K562 (cell line): Measurements from ENCODE around the gene KLHDC7A. TPM values are rescaled to one million over a fixed set of nuclear protein-coding genes. Genes with fewer than 3 reads are reported as not detected.
"Not testable (repeated sequence)": the region's sequence is repeated elsewhere in the genome, so short reads cannot be mapped to it uniquely, and the experiment has no call there.

Experiments
- ATAC-seq: fragments of 200-7000 bp; cut with Tn5 transposase; 3 replicates; pipeline ENCODE4 v1.9.1; 2020; ENCODE audit warnings: moderate library complexity
- BruUV-seq: library from RNA; stranded (reverse); fragments of 400-500 nt; replicated peaks from 2 replicates; lab custom pipeline; 2021; lab: Mats Ljungman, UMichigan
- CTCF ChIA-PET: fragments of 300-600 bp; formaldehyde crosslinking; extraction: SDS; loops from one replicate; lab custom pipeline; 2021; ENCODE audit warnings: low intra/inter-chr PET ratio; lab: Yijun Ruan, JAX
- POLR2A ChIA-PET: fragments of 300-600, 350-650 bp; sonication (Branson Sonifier 250); formaldehyde crosslinking; extraction: SDS; loops from one replicate; lab custom pipeline; 2021; ENCODE audit warnings: antibody characterized with exemption, inconsistent platforms; lab: Yijun Ruan, JAX
- DNase-seq, 4 experiments: peaks; one replicate each; pipeline versions ENCODE4 v3.0.0 to v3.0.0-alpha.2; 2011 to 2018; ENCODE audit warnings: low spot score in 3 of 4, mixed read lengths in 3 of 4; ENCODE audit errors: extremely low read depth in 1 of 4
- FAIRE-seq: peaks from 2 replicates; lab custom pipeline; 2011; peaks lifted over from hg19 to GRCh38; lab: Jason Lieb, UNC
- H2AFZ ChIP-seq: 2 replicates; pipeline ENCODE4 v1.6.0; 2011; ENCODE audit warnings: low read depth, low read length, control low read depth, inconsistent platforms
- H3K27ac ChIP-seq: fragments of 200-600 bp; 3 replicates; pipeline ENCODE4 v1.8.0; 2011; ENCODE audit warnings: low read depth, mild to moderate bottlenecking, control low read depth, inconsistent platforms, low read length, moderate library complexity, mixed read lengths; ENCODE audit errors: extremely low read depth
- H3K27me3 ChIP-seq, 2 experiments: fragments of 300-600 bp in 1 of 2; 2 replicates in 1 of 2; 3 replicates in 1 of 2; pipeline versions ENCODE4 v1.6.0 to v1.8.0; 2011; ENCODE audit warnings: inconsistent platforms in 2 of 2, low read length in 2 of 2, mild to moderate bottlenecking in 1 of 2, mixed read lengths in 1 of 2, moderate library complexity in 1 of 2; ENCODE audit not compliant: control insufficient read depth in 2 of 2, insufficient read depth in 2 of 2
- H3K36me3 ChIP-seq: fragments of 300-600 bp; 3 replicates; pipeline ENCODE4 v1.8.0; 2011; ENCODE audit warnings: mild to moderate bottlenecking, low read length, inconsistent platforms; ENCODE audit not compliant: control insufficient read depth, insufficient read depth
- H3K4me1 ChIP-seq, 2 experiments: fragments of 200-600 bp in 1 of 2; replicated peaks in 1 of 2; 2 replicates in 1 of 2; 3 replicates in 1 of 2; pipeline versions ENCODE4 v1.5.1 to v1.8.0; 2011; ENCODE audit warnings: inconsistent platforms in 2 of 2, low read length in 2 of 2, mild to moderate bottlenecking in 1 of 2, mixed read lengths in 1 of 2, moderate library complexity in 1 of 2; ENCODE audit not compliant: control insufficient read depth in 2 of 2, insufficient read depth in 2 of 2
- H3K4me2 ChIP-seq: 2 replicates; pipeline ENCODE4 v1.6.1; 2011; ENCODE audit warnings: low read length, control low read depth, inconsistent platforms, mixed read lengths; ENCODE audit not compliant: insufficient read depth
- H3K4me3 ChIP-seq: fragments of 200-600 bp; sonication (generic), shearing (Covaris generic); 2 replicates; pipeline ENCODE4 v1.5.1; 2016; ENCODE audit warnings: control low read depth, inconsistent platforms
- H3K79me2 ChIP-seq: fragments of 200-600 bp; 3 replicates; pipeline ENCODE4 v1.8.0; 2011; ENCODE audit warnings: low read length, inconsistent platforms; ENCODE audit not compliant: control insufficient read depth, insufficient read depth
- H3K9ac ChIP-seq, 2 experiments: 2 replicates each; pipeline versions ENCODE4 v1.6.0 to v1.6.1; 2011; ENCODE audit warnings: low read depth in 2 of 2, low read length in 2 of 2, control low read depth in 1 of 2, inconsistent platforms in 1 of 2, mild to moderate bottlenecking in 1 of 2, mixed read lengths in 1 of 2; ENCODE audit not compliant: insufficient read depth in 1 of 2
- H3K9me1 ChIP-seq: one replicate; pipeline ENCODE4 v1.6.0; 2011; ENCODE audit warnings: inconsistent platforms, mild to moderate bottlenecking, low read length, moderate library complexity; ENCODE audit not compliant: control insufficient read depth, insufficient read depth
- H3K9me3 ChIP-seq: replicated peaks from 2 replicates; pipeline ENCODE4 v1.5.1; 2011; ENCODE audit warnings: low read depth, low read length, inconsistent platforms; ENCODE audit not compliant: control insufficient read depth, insufficient read depth
- H4K20me1 ChIP-seq: replicated peaks from 2 replicates; pipeline ENCODE4 v1.6.1; 2011; ENCODE audit warnings: low read length, inconsistent platforms, mixed read lengths; ENCODE audit not compliant: control insufficient read depth, insufficient read depth
- BCOR ChIP-seq: fragments of 450-650 bp; IDR thresholded peaks from 2 replicates; pipeline ENCODE4 v1.6.1; 2016
- DPF2 ChIP-seq: fragments of 450-650 bp; IDR thresholded peaks from 2 replicates; pipeline ENCODE4 v1.6.1; 2016
- GATAD2A ChIP-seq: fragments of 450-650 bp; IDR thresholded peaks from 2 replicates; pipeline ENCODE4 v1.6.1; 2017
- RBM15 ChIP-seq: fragments of 200-400 bp; formaldehyde crosslinking; IDR thresholded peaks from 2 replicates; pipeline ENCODE4 v1.6.1; 2018; ENCODE audit warnings: mild to moderate bottlenecking, low read length, moderate library complexity; ENCODE audit not compliant: insufficient read depth
- RFX1 ChIP-seq: fragments of 450-650 bp; IDR thresholded peaks from 2 replicates; pipeline ENCODE4 v1.6.1; 2016; ENCODE audit warnings: mild to moderate bottlenecking, moderate library complexity
- ZNF146 ChIP-seq: IDR thresholded peaks from one replicate; pipeline ENCODE4 v1.6.1; 2018; ENCODE audit warnings: missing compliant biosample characterization; ENCODE audit not compliant: unreplicated experiment
- WGBS: fragments of 100-300 bp; shearing (Covaris generic); methylation state at CpG from one replicate; pipeline ENCODE4 v1.1.6; 2016; ENCODE audit warnings: low coverage, mixed read lengths; ENCODE audit not compliant: insufficient coverage; ENCODE audit errors: missing lambda C conversion rate; 5-methylcytosine and 5-hydroxymethylcytosine counted together
- in situ Hi-C: fragments of 300-500 bp; cut with MboI; formaldehyde crosslinking; loops from 4 replicates; pipeline ENCODE4 v1.15.0; 2018; ENCODE audit warnings: inconsistent platforms, mixed read lengths
- intact Hi-C: fragments of 100-400 bp; cut with micrococcal nuclease; formaldehyde crosslinking; loops from 2 replicates; pipeline ENCODE4 v1.14.2; 2022
- polyA plus RNA-seq, 8 experiments: library from polyadenylated mRNA; depleted of rRNA in 4 of 8; stranded (reverse) in 5 of 8; unstranded in 3 of 8; fragments of >200 nt; fragmentation: Nextera tagmentation in 2 of 8; fragmentation: Illumina TruSeq in 1 of 8; extraction: Ambion mirVana in 2 of 8; extraction: Trizol in 1 of 8; gene quantifications; 2 replicates each; pipeline versions ENCODE4 v1.2.1 to v1.2.3, GENCODE V29; 2011 to 2014; ENCODE audit warnings: inconsistent platforms in 1 of 8, missing spikeins in 1 of 8
- total RNA-seq, 7 experiments: library from RNA; depleted of rRNA in 6 of 7; stranded (reverse); fragments of >200 nt in 6 of 7; fragmentation: Illumina TruSeq in 2 of 7; extraction: Trizol in 2 of 7; gene quantifications; 2 replicates each; pipeline versions ENCODE4 v1.2.1 to v1.2.3, GENCODE V29; 2011 to 2021; ENCODE audit warnings: low replicate concordance in 1 of 7
- TF ChIP-seq, protein P1 (sequence below), 2 experiments: fragments of 200-800 bp in 1 of 2; sonication (Bioruptor generic) in 1 of 2; sonication (generic) in 1 of 2; formaldehyde crosslinking in 1 of 2; IDR thresholded peaks in 1 of 2; conservative IDR thresholded peaks in 1 of 2; 2 replicates each; pipeline versions ENCODE4 v1.5.0 to v1.6.1; 2016 to 2020; ENCODE audit warnings: missing compliant biosample characterization in 1 of 2, missing genetic modification characterization in 1 of 2, missing genetic modification reagents in 1 of 2

Gene KLHDC7A
- total and polyA plus RNA-seq, 9 of the 15 experiments (the other 6 are each of a cell fraction or from before 2014, with no cell fraction given) = 0.01 to 0.02 (median 0.01) TPM; not detected in 6

DNA sequence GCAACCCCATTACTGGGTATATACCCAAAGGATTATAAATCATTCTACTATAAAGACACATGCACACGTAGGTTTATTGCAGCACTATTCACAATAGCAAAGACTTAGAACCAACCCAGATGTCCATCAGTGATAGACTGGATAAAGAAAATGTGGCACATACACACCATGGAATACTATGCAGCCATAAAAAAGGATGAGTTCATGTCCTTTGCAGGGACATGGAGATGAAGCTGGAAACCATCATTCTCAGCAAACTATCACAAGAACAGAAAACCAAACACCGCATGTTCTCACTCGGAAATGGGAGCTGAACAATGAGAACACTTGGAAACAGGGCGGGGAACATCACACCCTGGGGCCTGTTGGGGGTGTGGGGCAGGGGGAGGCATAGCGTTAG lies 18.2 kb upstream of the KLHDC7A start:
- H3K4me3 ChIP-seq, H3K9me1 ChIP-seq, POLR2A ChIA-PET, H3K79me2 ChIP-seq, H4K20me1 ChIP-seq, DNase-seq, H3K36me3 ChIP-seq, H2AFZ ChIP-seq, H3K4me1 ChIP-seq: not testable (repeated sequence)
- TF ChIP-seq BCOR (peak; percentile 28; the same call in 1 of the 2 replicates), ZNF146 (CRISPR knock-in tag) (peak; percentile 97)
- TF ChIP-seq, all 486 proteins: peak for 2; not testable (repeated sequence) for 484
- CTCF ChIA-PET, intact Hi-C loops, H3K9me3 ChIP-seq, BruUV-seq, H3K27ac ChIP-seq, H3K4me2 ChIP-seq, in situ Hi-C loops, ATAC-seq, H3K9ac ChIP-seq, FAIRE-seq: not testable (repeated sequence)
- peaks cover 1 to 22% of the 10 kb centered on the region in 2 experiments; a peak in 3 of 5 replicates for H3K27me3 ChIP-seq
- WGBS = 8% methylated on average over 5 of the region's 5 CpGs

DNA sequence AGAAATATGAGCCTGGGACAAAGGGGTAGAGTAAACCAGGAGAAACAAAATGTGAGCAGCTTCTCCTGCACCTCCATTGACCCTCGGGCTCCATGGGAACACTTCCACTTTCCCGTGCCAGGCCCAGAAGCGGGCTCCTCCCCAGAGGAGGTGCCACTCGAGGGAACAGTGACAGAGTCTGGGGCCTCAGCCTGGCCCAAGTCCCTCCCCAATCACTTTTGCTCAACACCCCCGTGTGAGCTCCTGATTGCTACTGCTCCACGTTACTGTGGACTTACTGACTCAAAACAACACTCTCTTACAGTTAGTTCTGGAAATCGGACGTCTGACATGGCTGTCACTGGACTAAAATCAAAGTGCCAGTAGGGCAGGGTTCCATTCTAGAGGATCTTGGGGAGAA lies 17.7 kb upstream of the KLHDC7A start:
- Histone ChIP-seq H3K4me3 (no peak overlapping the region), H3K4me2 (no peak overlapping the region)
- intact Hi-C loops = no loop called here
- no peak for TF ChIP-seq GATAD2A
- no peak for TF ChIP-seq DPF2
- TF ChIP-seq, protein P1, sequence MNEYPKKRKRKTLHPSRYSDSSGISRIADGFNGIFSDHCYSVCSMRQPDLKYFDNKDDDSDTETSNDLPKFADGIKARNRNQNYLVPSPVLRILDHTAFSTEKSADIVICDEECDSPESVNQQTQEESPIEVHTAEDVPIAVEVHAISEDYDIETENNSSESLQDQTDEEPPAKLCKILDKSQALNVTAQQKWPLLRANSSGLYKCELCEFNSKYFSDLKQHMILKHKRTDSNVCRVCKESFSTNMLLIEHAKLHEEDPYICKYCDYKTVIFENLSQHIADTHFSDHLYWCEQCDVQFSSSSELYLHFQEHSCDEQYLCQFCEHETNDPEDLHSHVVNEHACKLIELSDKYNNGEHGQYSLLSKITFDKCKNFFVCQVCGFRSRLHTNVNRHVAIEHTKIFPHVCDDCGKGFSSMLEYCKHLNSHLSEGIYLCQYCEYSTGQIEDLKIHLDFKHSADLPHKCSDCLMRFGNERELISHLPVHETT (CRISPR knock-in tag; conservative IDR thresholded peaks at IDR 0.05 in 1 of 2, IDR thresholded peaks at IDR 0.05 in 1 of 2) = no peak
- no peak for TF ChIP-seq RBM15
- TF ChIP-seq RFX1 = no peak
- TF ChIP-seq, all 486 proteins: peak for 0
- POLR2A ChIA-PET = no interaction called here
- BruUV-seq = no TSS peak
- no peak for DNase-seq
- Histone ChIP-seq H3K27ac (no peak overlapping the region), H3K36me3 (no peaks in the 10 kb centered on the region), H3K9ac (no peak overlapping the region), H3K27me3 (peaks cover 0 to 22% of the 10 kb centered on the region in 2 experiments; a peak in 3 of 5 replicates), H3K9me1 (no peaks in the 10 kb centered on the region), H4K20me1 (no peaks in the 10 kb centered on the region; the same call in 1 of the 2 replicates), H3K79me2 (no peaks in the 10 kb centered on the region), H3K4me1 (no peaks in the 10 kb centered on the region; a peak in 2 of 5 replicates), H2AFZ (no peak overlapping the region), H3K9me3 (no peaks in the 10 kb centered on the region)
- ATAC-seq = no peak
- CTCF ChIA-PET = no interaction called here
- WGBS = 25% methylated on average over 8 of the region's 8 CpGs
- FAIRE-seq = no peak
- in situ Hi-C loops = no loop called here
